GM12878 (cell line): Measurements from ENCODE around the gene PDRG1. TPM values are rescaled to one million over a fixed set of nuclear protein-coding genes. Genes with fewer than 3 reads are reported as not detected.

ENCODE experiments used
- ATAC-seq: fragments of 200-7000 bp; cut with Tn5 transposase; 3 replicates; pipeline ENCODE4 v1.9.1; 2020; ENCODE audit warnings: mild to moderate bottlenecking, moderate library complexity
- BruUV-seq: library from RNA; stranded (reverse); fragments of 400-500 nt; replicated peaks from 2 replicates; lab custom pipeline; 2021; lab: Mats Ljungman, UMichigan
- CTCF ChIA-PET: fragments of 300-600 bp; sonication (Branson Sonifier 250); formaldehyde crosslinking; extraction: SDS; loops from one replicate; lab custom pipeline; 2021; ENCODE audit warnings: inconsistent platforms; lab: Yijun Ruan, JAX
- POLR2A ChIA-PET: fragments of 350-600 bp; formaldehyde crosslinking; extraction: SDS; loops from one replicate; lab custom pipeline; 2021; ENCODE audit warnings: inconsistent platforms; lab: Charles Lee
- RAD21 ChIA-PET: fragments of 300-600 bp; sonication (Branson Sonifier 250); formaldehyde crosslinking; loops from one replicate; lab custom pipeline; 2023; ENCODE audit warnings: antibody characterized with exemption; ENCODE audit not compliant: unreplicated experiment; lab: Charles Lee
- SMC1A ChIA-PET: fragments of 300-600 bp; sonication (Branson Sonifier 250); formaldehyde crosslinking; loops from one replicate; lab custom pipeline; 2023; ENCODE audit not compliant: unreplicated experiment, uncharacterized antibody; lab: Charles Lee
- DNase-seq: peaks from one replicate; pipeline ENCODE4 v3.0.0-alpha.2; 2011; ENCODE audit warnings: low read depth, low spot score
- FAIRE-seq: peaks from 3 replicates; lab custom pipeline; 2011; peaks lifted over from hg19 to GRCh38; lab: Jason Lieb, UNC
- H2AFZ ChIP-seq: 2 replicates; pipeline ENCODE4 v1.6.0; 2011; ENCODE audit warnings: low read depth, low read length, control low read depth; ENCODE audit not compliant: control insufficient read depth
- H3K27ac ChIP-seq: 2 replicates; pipeline ENCODE4 v1.5.1; 2011; ENCODE audit warnings: control low read depth; ENCODE audit not compliant: control insufficient read depth, insufficient read depth
- H3K27me3 ChIP-seq, 2 experiments: replicated peaks in 1 of 2; 2 replicates each; pipeline versions ENCODE4 v1.6.0 to v1.6.1; 2011; ENCODE audit warnings: low read length in 1 of 2; ENCODE audit not compliant: control insufficient read depth in 2 of 2, insufficient read depth in 2 of 2
- H3K36me3 ChIP-seq, 2 experiments: 2 replicates each; pipeline ENCODE4 v1.5.1; 2011; ENCODE audit warnings: low read length in 1 of 2; ENCODE audit not compliant: control insufficient read depth in 2 of 2, insufficient read depth in 2 of 2
- H3K4me1 ChIP-seq: 2 replicates; pipeline ENCODE4 v1.6.1; 2011; ENCODE audit warnings: mild to moderate bottlenecking, low read length, moderate library complexity, mixed read lengths; ENCODE audit not compliant: control insufficient read depth, insufficient read depth
- H3K4me2 ChIP-seq: 2 replicates; pipeline ENCODE4 v1.6.0; 2011; ENCODE audit warnings: control low read depth; ENCODE audit not compliant: control insufficient read depth, insufficient read depth
- H3K4me3 ChIP-seq: fragments of 200-600 bp; sonication (generic); 2 replicates; pipeline ENCODE4 v1.5.1; 2016
- H3K79me2 ChIP-seq: 2 replicates; pipeline ENCODE4 v1.6.0; 2011; ENCODE audit warnings: low read length; ENCODE audit not compliant: control insufficient read depth, insufficient read depth
- H3K9ac ChIP-seq: 2 replicates; pipeline ENCODE4 v1.8.0; 2011; ENCODE audit warnings: low read length, control low read depth, mixed read lengths; ENCODE audit not compliant: control insufficient read depth, insufficient read depth
- H3K9me3 ChIP-seq: replicated peaks from 3 replicates; pipeline ENCODE4 v1.5.1; 2011; ENCODE audit warnings: mild to moderate bottlenecking, low read length; ENCODE audit not compliant: control insufficient read depth, insufficient read depth
- H4K20me1 ChIP-seq: 2 replicates; pipeline ENCODE4 v1.6.0; 2011; ENCODE audit not compliant: control insufficient read depth, insufficient read depth
- WGBS: methylation state at CpG from one replicate; pipeline ENCODE4 v1.1.6; 2016; ENCODE audit warnings: low lambda C conversion rate; ENCODE audit not compliant: insufficient replicate concordance, insufficient coverage; ENCODE audit errors: missing lambda C conversion rate; 5-methylcytosine and 5-hydroxymethylcytosine counted together
- in situ Hi-C: fragments of 300-500 bp; cut with MboI; formaldehyde crosslinking; loops from 9 replicates; pipeline ENCODE4 v1.14.3; 2018; ENCODE audit warnings: mixed read lengths
- intact Hi-C: fragments of 100-400 bp; cut with micrococcal nuclease; formaldehyde crosslinking; loops from one replicate; pipeline ENCODE4 v1.14.2; 2022; ENCODE audit not compliant: unreplicated experiment
- polyA plus RNA-seq, 11 experiments: library from polyadenylated mRNA; depleted of rRNA in 4 of 11; unstranded in 6 of 11; stranded (reverse) in 5 of 11; fragments of >200 nt; fragmentation: Nextera tagmentation in 4 of 11; fragmentation: Illumina TruSeq in 1 of 11; extraction: Ambion mirVana in 4 of 11; extraction: Trizol in 1 of 11; gene quantifications; 1 replicate in 1 of 11; 2 replicates in 10 of 11; pipeline versions ENCODE4 v1.2.1 to v1.2.3, GENCODE V29; 2011 to 2016; ENCODE audit warnings: inconsistent platforms in 2 of 11, missing spikeins in 2 of 11, low read depth in 1 of 11
- total RNA-seq, 4 experiments: library from RNA; depleted of rRNA in 3 of 4; stranded (reverse); fragments of >200 nt in 3 of 4; fragmentation: Illumina TruSeq in 1 of 4; extraction: Trizol in 1 of 4; gene quantifications; 2 replicates each; pipeline versions ENCODE4 v1.2.1 to v1.2.3, GENCODE V29; 2013 to 2021
- TF ChIP-seq, protein P1 (sequence below): fragments of 450-650 bp; IDR thresholded peaks from 2 replicates; pipeline ENCODE4 v1.6.1; 2017; ENCODE audit warnings: low read depth, mild to moderate bottlenecking, moderate library complexity
- TF ChIP-seq, protein P2 (sequence below): fragments of 450-650 bp; IDR thresholded peaks from 2 replicates; pipeline ENCODE4 v1.6.1; 2016; ENCODE audit warnings: mild to moderate bottlenecking

The PDRG1 gene
- total and polyA plus RNA-seq, 10 of the 15 experiments (the other 5 are each of a cell fraction or from before 2014, with no cell fraction given): 11.1 to 55.8 (median 23.3) TPM

DNA sequence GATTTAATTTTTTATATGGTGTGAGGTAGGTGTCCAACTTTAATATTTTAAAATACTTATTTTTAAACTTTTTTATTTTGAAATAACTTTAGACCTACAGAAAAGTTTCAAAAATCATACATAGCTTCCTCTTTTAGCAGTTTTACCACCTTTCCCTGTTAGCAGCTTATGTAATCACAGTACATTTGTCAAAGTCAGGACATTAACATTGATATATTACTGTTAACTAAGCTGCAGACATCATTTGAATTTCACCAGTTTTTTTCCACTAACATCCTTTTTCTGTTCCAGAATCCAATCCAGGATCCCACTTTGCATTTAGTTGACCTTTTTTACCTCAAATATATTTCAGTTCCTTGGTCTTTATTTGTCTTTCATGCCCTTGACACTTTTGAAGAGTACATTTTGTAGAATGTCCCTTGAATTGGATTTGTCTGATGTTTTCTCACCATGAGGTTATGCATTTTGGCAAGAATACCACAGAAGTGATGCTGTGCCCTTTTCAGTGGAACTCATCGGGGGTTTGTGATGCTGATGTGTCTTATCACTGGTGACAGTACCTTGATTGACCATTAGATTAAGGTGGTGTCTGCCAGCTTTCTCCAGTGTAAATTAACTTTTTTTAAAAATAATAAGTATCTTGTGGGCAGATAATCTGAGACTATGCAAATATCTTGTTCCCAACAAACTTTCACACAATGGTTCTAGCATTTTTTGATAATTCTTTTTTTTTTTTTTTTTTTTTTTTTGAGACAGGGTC, 48.0 kb downstream of the PDRG1 start:
- in situ Hi-C loops: no loop called here

More for the DNA sequence above, 48.0 kb downstream of the PDRG1 start:
- POLR2A ChIA-PET: interaction anchor here (0.7 to 1.0 kb wide), 3 partner anchors 9 to 29 kb away, joined by 3 to 8 read pairs (median 3); no protein-coding TSS in a partner anchor
- TF ChIP-seq, protein P1, sequence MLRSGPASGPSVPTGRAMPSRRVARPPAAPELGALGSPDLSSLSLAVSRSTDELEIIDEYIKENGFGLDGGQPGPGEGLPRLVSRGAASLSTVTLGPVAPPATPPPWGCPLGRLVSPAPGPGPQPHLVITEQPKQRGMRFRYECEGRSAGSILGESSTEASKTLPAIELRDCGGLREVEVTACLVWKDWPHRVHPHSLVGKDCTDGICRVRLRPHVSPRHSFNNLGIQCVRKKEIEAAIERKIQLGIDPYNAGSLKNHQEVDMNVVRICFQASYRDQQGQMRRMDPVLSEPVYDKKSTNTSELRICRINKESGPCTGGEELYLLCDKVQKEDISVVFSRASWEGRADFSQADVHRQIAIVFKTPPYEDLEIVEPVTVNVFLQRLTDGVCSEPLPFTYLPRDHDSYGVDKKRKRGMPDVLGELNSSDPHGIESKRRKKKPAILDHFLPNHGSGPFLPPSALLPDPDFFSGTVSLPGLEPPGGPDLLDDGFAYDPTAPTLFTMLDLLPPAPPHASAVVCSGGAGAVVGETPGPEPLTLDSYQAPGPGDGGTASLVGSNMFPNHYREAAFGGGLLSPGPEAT: no peak
- TF ChIP-seq, protein P2, sequence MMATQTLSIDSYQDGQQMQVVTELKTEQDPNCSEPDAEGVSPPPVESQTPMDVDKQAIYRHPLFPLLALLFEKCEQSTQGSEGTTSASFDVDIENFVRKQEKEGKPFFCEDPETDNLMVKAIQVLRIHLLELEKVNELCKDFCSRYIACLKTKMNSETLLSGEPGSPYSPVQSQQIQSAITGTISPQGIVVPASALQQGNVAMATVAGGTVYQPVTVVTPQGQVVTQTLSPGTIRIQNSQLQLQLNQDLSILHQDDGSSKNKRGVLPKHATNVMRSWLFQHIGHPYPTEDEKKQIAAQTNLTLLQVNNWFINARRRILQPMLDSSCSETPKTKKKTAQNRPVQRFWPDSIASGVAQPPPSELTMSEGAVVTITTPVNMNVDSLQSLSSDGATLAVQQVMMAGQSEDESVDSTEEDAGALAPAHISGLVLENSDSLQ: peak; percentile 68
- SMC1A ChIA-PET: interaction anchor here (1.0 to 1.6 kb wide), 3 partner anchors 9 to 49 kb away, joined by 3 to 8 read pairs (median 3); no protein-coding TSS in a partner anchor
- 63% methylated on average over 1 of the region's 1 CpG for WGBS
- intact Hi-C loops: no loop called here
- Histone ChIP-seq H3K9ac (no peak overlapping the region), H3K4me3 (no peak overlapping the region), H3K36me3 (no peaks in the 10 kb centered on the region), H2AFZ (no peak overlapping the region), H3K27ac (no peak overlapping the region), H4K20me1 (no peaks in the 10 kb centered on the region), H3K4me1 (no peaks in the 10 kb centered on the region), H3K9me3 (no peaks in the 10 kb centered on the region), H3K4me2 (no peak overlapping the region), H3K27me3 (no peaks in the 10 kb centered on the region), H3K79me2 (no peaks in the 10 kb centered on the region)
- no peak for FAIRE-seq
- ATAC-seq: 0 out of 3 replicates have a peak, but pooled peaks have one; percentile 27
- no peak for DNase-seq
- CTCF ChIA-PET: interaction anchor here (1.2 kb wide), 3 partner anchors 9 to 20 kb away, joined by 3 to 6 read pairs (median 5); no protein-coding TSS in a partner anchor
- BruUV-seq: no TSS peak
- RAD21 ChIA-PET: interaction anchor here (1.0 to 1.1 kb wide), 3 partner anchors 9 to 49 kb away, joined by 3 to 5 read pairs (median 4); partner anchors contain the start of gene PDRG1
